ENCODE data around the gene EPAS1. TPM values are rescaled to one million over a fixed set of nuclear protein-coding genes. Genes with fewer than 3 reads are reported as not detected.

EPAS1 gene
- total and polyA plus RNA-seq, 12 donors, result 112 to 415 (median 201) TPM

- peak in 3 of 9 donors; percentile 39 to 45 (median 43) for TF ChIP-seq CTCF (IDR thresholded peaks at IDR 0.05)
- WGBS, 2 donors, result 1 to 3% methylated on average over 40 of the region's 40 CpGs
- intact Hi-C loops (cut with DNase I), result loop anchor here (1.0 to 10.0 kb wide), 13 partner anchors 38 to 287 kb away; no protein-coding TSS in a partner anchor
- peak; percentile 74 to 79 for DNase-seq
- H3K4me3 ChIP-seq, result peak overlapping the region; percentile 75 to 96 (median 90)
- H3K27me3 ChIP-seq, result peaks cover 0 to 24% (median 0%) of the 10 kb centered on the region in 7 donors
- peak; percentile 10 to 60 (median 42) for ATAC-seq
- H3K4me1 ChIP-seq, result peaks cover 6 to 61% (median 44%) of the 10 kb centered on the region in 9 donors
- H3K36me3 ChIP-seq, result peaks cover 0 to 2% (median 0%) of the 10 kb centered on the region in 9 donors
- no peaks in the 10 kb centered on the region for H3K9me3 ChIP-seq
- peak overlapping the region; percentile 95 to 100 (median 98) for H3K27ac ChIP-seq
Measured at GRCh38 chr2:46299365-46300263, 2.4 kb downstream of the EPAS1 start.

GRCh38 chr2:46300406-46300832 is 3.2 kb downstream of the EPAS1 start:
- DNase-seq (no peak), ATAC-seq (no peak)
- 57 to 72% methylated on average over 6 of the region's 6 CpGs for WGBS, 2 donors
- Histone ChIP-seq H3K9me3 (no peaks in the 10 kb centered on the region), H3K4me3 (peak overlapping the region; percentile 75 to 96 (median 90)), H3K4me1 (peaks cover 6 to 67% (median 52%) of the 10 kb centered on the region in 9 donors), H3K27ac (peak overlapping the region; percentile 95 to 100 (median 98)), H3K27me3 (peaks cover 0 to 24% (median 0%) of the 10 kb centered on the region in 7 donors), H3K36me3 (peaks cover 0 to 10% (median 0%) of the 10 kb centered on the region in 9 donors)
- TF ChIP-seq CTCF (IDR thresholded peaks at IDR 0.05), result peak in 1 of 9 donors; percentile 24
- intact Hi-C loops (cut with DNase I), result loop anchor here in 5 of 10 donors (2.0 to 5.0 kb wide), 5 partner anchors 37 to 238 kb away; no protein-coding TSS in a partner anchor

GRCh38 chr2:46302005-46302695 is 4.9 kb downstream of the EPAS1 start:
- H3K9me3 ChIP-seq, result no peaks in the 10 kb centered on the region
- DNase-seq (no peak), ATAC-seq (no peak)
- intact Hi-C loops (cut with DNase I), result loop anchor here in 4 of 10 donors (2.0 to 5.0 kb wide), 5 partner anchors 35 to 240 kb away; no protein-coding TSS in a partner anchor
- peak overlapping the region in 9 of 10 donors; percentile 75 to 96 (median 91) for H3K4me3 ChIP-seq
- WGBS, 2 donors, result 62 to 63% methylated on average over 4 of the region's 4 CpGs
- peaks cover 10 to 76% (median 70%) of the 10 kb centered on the region in 9 donors for H3K4me1 ChIP-seq
- no peak for TF ChIP-seq CTCF (IDR thresholded peaks at IDR 0.05)
- peak overlapping the region in 9 of 10 donors; percentile 37 to 100 (median 98) for H3K27ac ChIP-seq
- peaks cover 0 to 24% (median 0%) of the 10 kb centered on the region in 7 donors for H3K27me3 ChIP-seq
- H3K36me3 ChIP-seq, result peaks cover 0 to 14% (median 0%) of the 10 kb centered on the region in 9 donors

GRCh38 chr2:46303233-46303632 is 6.0 kb downstream of the EPAS1 start:
- H3K27ac ChIP-seq, result peak overlapping the region; percentile 0 to 99 (median 78)
- H3K36me3 ChIP-seq, result peaks cover 0 to 14% (median 0%) of the 10 kb centered on the region in 9 donors
- H3K4me3 ChIP-seq, result peak overlapping the region in 8 of 10 donors; percentile 4 to 96 (median 53)
- no peaks in the 10 kb centered on the region for H3K9me3 ChIP-seq
- TF ChIP-seq CTCF (IDR thresholded peaks at IDR 0.05), result no peak
- intact Hi-C loops (cut with DNase I), result loop anchor here in 4 of 10 donors (2.0 to 5.0 kb wide), 5 partner anchors 34 to 241 kb away; no protein-coding TSS in a partner anchor
- WGBS, 2 donors, result 44 to 48% methylated on average over 3 of the region's 3 CpGs
- H3K27me3 ChIP-seq, result peaks cover 0 to 24% (median 0%) of the 10 kb centered on the region in 7 donors
- DNase-seq (no peak), ATAC-seq (no peak)
- H3K4me1 ChIP-seq, result peaks cover 20 to 87% (median 80%) of the 10 kb centered on the region in 9 donors

Measured in heart right ventricle (tissue), 16 donors.